Right forelimb (tissue), 1 donor: Measurements from ENCODE around the gene FAM174C.
"Not testable (repeated sequence)": the region's sequence is repeated elsewhere in the genome, so short reads cannot be mapped to it uniquely, and the experiment has no call there.

ENCODE experiments used
- DNase-seq: peaks from one replicate; pipeline ENCODE4 v3.0.0-alpha.2; 2018

The FAM174C gene

DNA sequence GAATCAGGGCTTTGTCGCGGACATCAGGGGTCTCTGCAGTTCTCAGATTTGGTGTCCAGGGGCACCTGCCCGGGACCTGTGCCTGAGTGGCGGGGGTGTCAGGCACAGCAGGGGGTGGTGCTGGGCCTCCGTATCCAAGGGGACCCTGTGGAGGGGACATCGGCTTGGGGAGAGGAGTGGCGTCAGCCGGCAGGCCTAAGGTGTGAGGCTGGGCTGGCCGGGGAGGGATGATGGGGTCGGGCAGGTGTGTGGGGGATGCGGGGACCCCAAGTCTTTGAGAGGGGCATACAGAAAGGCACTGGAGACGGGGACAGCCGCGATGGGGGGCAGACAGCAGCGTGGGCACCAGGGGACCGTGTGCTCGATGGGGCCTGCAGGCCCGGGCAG lies 12.9 kb downstream of the FAM174C start:
- DNase-seq = no peak

DNA sequence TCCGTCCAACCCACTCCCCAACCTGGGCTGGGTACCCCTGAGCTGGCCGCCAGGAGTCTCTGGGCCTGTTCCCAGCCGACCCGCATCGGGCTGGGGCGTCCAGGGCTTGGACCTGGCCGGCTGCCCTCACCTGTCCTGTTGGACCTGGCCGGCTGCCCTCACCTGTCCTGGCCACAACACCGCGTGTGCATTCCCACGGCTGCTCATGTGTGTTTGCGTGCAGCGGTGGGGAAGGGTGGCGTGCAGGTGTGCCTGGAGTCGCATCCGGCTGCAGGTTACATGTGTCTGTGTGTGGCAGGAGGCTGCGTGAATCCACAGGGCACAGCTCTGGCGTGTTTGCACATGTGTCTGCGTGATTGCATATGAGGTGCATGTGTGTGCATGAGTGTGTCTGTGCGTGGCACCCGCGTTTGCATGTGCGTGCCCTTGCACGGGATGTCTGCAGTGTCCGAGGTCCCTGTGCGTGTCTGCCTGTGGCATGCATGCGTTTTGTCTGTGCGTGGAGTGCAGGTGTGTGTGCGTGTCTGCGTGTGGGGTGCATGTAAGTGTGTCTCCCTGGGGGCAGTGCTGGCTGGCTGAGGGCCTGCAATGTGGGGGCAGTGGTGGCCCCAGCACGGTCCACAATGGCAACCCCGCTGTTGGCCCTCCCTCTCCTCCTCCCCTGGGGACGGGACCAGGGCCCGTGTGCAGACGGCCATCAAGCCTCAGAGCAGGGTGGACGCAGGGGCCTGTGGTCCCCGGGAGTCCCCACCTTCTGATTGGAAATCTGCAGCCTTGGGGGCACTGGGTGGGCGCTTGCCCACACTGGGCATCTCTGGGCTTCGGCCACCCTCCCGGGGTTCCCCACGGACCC lies 13.7 kb downstream of the FAM174C start:
- DNase-seq = no peak

DNA sequence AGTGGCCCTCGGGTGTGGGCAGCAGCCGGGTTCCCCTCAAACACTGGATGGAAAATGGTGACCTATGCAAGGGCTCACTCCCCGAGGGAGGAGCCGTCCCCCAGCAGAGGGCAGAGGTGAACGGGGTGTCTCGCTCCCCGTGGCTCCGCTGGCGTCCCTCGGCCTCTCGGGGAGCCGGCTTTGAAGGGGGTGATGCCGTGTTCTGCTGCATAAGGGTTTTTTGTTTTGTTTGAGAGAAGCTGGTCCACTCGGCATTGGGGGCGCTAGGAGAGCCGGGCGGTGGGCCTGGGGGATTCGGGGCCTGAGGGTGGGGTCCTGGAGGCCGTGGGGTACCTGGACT lies 14.3 kb downstream of the FAM174C start:
- no peak for DNase-seq

DNA sequence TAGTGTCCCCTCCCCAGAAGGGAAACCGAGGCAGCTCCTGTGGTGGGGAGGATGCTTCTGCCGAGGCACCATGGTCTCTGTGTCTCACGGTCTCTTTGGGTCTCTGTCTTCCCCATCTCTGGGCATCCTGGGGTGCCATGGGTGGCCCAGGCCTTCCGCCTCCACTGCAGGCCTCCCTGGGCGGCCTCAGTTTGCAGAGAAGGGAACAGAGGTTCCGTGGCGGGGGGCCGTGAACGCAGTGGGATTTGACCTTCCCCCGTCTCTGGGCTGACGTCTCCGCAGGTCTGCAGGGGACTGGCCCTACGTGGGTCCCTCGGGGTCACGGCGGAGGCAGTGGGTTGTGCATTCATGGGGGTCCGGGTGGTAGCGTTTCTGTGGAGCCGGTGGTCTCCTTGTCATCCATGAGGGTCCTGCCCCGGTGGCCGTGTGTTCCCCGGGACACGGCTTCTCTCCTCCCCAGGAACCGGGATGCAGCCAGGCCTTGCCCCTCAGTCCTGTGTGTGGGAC lies 14.9 kb downstream of the FAM174C start:
- DNase-seq = no peak

DNA sequence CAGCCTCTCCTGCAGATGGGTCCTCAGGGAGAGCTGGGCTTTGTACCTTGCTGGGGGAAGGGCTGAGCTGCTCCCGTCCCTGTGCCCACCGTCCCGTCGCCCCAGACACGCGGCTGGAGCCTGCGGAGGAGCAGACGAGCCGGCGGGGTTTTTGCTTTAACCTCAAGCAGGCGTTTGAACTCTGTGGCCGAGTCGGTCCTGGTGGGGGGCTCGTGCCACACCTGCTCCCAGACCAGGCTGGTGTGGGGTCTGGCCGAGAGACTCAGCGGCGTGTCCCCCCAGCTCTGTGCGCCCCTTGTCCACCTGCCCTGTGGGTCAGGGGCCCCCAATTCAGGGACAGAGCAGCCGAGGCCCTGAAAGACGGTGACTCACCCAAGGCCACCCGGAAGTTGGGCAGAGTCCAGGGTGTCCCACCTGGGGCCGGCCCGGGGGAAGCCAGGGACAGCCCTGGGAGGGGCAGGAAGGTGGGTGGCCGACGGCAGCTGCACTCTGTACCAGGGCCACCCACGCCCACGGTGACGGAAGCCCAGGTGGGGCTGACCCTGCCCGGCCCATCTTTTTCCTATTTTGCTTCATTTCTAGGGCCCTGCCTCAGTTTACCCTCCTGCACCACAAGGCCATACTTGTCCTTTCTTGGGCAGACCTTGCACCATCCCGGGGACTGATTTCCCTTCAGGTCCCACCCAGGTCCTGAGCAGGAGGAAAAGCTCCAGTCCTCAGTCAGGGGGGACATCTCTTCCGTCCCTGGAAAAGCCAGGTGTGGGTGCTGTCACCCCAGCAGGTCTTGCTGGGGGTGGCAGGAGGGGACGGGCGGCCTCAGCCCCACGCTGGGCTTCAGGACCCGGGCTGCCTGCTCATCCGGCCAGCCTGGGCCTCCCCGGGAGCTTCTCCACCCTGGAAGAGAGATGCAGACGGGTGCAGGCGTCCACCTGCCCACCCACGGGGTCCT lies 15.6 kb downstream of the FAM174C start:
- no peak for DNase-seq

DNA sequence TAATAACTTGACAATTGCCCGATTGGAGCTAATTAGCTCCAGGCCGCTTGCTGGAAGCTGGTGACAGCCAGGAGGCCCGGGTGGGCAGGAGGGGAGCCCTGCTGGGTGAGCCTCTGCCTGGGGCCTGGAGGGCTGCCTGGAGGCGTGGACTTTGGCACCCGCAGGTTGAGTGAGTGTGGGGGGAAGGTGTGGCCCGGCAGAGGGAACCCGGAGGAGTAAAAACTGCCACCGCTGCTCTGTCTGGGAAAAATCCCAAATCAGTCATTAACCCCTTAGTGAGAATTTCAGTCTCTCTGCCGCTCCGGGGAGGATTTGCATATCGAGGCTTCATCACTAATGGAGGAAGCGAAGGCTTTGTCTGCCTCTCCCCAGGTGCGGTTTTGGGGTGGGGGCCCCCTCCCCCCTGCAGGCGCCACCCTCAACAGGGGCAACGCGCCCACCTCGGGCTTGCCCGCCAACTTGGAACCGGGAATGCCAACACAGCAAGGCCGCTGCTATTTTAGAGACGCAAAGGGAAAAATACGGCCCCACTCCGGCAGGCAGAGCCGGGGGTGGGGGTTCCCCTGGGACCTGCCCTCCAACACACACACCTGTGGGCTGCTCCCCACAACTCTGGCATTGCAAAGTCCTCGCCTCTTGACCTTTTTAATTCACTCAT lies 16.6 kb downstream of the FAM174C start:
- no peak for DNase-seq

DNA sequence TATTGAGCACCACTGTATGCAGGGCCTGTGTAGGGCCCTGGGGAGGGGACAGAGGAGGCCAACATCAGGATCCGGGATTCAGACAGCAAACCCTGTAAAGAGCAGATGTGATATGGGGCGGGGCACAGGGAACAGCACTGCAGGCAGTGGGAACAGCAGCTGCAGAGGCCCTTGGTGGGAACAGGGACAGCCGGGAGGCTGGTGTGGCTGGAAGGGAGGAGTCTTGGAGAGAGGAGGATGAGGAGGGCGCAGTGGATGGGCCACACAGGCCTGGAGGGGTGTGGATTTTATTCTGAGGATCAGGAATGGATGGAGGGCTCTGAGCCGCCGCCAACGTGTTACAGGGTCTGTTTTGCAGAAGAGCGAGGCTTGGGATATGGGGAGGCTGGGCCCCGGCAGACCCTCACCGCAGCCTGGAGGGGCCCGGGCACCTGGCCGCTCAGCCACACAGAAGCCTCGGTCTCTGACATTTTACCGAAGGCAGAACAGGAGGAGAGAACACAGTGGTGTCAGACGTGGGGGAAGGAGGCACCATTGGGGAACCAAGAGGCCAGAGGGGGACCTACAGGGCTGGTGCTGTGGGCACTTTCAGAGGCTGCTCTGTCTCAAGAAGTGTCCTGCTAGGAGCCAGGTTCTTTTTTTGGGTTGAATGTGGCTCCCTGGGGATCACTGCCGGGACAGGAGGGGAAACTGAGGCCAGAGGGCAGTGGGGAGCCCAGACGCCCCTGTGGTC lies 17.3 kb downstream of the FAM174C start:
- DNase-seq = no peak

DNA sequence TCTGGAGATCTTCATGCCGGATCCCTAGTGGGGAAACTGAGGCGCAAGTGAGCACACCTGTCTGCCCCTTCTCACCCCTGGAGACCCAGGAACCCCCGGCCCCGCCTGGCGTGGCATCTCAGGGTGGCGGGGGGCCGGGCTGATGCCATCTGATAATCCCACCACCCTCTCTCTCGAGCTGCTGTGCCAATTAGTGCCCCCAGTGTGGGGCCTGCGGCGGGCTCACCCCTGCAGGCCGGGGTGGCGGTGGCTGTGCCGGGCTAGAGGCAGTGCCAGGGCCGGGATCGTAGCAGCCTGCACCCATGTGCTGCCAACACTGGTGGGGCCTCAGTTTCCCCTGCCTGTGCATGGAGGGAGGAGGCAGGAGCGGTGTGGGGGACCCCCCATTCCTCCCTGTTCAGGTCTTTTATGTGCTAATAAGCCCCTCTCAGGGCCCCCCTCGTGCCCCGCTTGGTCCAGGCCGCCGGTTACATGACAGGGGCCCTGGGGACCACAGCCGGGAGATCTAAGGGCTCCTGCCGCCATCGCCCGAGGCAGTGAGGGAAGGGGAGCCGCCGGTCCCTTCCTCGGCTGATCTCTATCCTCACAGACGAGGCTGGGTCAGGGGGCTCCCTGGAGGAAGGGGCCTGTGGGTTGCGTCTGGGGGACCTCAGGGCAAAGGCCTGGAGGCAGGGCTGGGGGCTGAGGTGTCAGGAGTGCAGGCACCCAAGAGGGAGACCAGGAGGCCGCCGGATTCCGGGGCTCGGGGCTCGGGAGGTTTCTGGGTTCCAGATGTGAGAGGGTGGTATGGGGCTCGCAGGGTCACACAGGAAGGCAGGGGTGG lies 18.7 kb downstream of the FAM174C start:
- no peak for DNase-seq

DNA sequence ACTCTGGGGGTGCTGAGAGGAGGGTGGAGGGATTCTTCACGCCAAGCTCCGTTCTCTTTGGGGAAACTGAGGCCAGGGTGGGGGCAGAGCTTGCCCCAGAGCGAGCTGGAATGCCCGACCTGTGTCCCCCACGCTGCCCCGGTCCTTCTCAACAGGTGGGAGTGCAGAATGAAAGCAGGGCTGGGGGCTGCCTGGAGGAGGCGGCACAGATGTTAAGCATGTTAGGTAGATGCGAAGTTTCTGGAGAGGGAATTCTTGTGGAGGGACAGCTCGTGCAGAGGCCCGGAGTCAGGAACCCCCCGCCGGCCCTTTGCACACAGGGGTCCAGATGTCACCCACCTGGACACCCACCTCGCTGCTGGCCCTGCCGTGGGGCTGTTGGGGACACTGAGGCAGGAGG lies 19.4 kb downstream of the FAM174C start:
- DNase-seq = no peak

DNA sequence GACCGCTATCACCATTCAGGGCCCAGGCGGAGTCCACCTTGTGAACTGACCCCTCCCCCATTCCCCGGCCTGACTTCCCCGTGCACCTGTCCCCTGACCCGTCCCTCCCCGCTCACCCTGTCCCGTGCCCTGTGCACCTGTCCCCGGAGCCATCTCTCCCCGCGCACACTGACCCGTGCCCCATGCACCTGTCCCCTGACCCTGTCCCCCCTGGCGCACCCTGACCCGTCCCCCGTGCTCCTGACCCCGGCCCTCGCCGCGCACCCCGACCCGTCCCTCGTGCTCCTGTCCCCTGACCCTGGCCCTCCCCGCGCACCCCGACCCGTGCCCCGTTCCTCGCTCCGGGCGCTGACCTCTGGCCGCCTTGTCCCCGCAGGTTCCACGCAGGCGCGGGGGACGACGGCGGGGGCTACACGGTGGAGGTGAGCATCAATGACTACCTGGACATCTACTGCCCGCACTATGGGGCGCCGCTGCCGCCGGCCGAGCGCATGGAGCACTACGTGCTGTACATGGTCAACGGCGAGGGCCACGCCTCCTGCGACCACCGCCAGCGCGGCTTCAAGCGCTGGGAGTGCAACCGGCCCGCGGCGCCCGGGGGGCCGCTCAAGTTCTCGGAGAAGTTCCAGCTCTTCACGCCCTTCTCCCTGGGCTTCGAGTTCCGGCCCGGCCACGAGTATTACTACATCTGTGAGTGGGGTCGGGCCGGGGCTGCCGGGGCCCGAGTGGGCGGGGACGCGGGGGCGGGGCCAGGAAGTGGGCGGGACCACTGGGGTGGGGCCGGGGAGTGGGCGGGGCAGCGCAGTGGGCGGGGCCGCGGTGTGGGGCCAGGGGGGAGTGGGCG lies 20.1 kb downstream of the FAM174C start:
- no peak for DNase-seq

DNA sequence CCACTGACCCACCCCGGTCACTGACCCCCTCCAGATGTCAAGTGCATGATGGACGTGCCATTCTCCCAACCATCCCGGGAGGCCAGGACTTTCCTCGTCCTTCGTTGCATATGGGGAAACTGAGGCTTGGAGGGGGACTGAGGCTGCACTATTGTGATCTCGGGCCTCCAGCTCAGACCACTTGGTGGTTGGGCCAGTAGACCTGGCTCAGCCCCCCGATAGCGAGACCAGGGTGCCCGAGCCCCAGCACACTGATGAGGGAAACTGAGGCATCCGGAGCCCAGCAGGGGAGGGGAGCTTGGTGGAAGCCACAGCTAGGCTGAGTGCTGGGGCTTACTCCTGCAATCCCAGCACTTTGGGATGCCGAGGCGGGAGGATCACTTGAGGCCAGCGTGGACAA lies 20.7 kb downstream of the FAM174C start:
- DNase-seq = no peak

DNA sequence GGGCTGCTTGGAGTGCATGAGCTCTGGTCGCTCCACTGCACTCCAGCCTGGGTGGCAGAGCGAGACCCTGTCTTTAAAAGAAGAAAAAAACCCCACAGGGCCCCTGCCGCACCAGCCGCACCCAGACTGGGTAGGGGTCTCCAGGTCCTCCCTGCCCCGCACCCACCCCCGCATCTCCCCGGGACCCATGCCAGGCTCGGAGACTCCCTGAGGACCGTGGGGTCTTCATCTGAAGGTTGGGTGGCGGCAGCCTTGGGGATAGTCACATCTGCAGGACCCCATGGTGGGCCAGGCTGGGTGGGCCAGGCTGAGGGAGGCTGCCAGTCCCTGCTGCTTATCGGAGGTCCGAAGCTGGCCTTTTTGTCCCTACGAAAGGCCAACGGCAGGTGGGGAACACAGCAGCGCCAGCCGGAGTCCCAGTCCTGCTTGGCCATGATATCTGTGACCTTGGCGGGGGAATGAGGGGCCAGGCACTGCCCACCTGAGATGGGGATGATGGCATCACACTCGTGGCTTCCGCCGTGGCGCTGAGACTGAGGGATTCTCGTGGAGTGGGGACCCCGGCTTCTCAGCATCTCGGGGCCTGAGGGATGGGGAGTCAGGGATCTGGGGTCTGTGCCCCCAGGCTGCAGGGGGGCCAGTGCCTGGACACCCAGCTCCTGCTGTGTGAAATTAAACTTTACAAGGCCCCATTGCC lies 21.4 kb downstream of the FAM174C start:
- no peak for DNase-seq

DNA sequence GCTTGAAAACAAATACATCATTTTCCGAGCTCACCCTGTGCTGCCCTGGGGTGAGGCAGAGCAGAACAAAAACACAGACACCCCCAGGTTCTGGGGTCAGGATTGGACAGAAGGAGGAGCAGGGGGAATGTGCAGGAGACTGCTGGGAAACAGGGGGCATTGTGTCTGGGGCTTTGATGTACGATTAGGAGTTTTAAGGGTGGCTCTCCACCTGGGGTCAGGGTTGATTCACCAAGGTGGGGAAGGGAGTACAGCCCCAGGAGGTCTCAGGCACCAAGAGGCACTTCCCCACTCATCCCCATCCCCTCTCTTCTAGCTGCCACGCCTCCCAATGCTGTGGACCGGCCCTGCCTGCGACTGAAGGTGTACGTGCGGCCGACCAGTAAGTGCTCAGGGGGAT lies 22.9 kb downstream of the FAM174C start:
- DNase-seq = no peak

DNA sequence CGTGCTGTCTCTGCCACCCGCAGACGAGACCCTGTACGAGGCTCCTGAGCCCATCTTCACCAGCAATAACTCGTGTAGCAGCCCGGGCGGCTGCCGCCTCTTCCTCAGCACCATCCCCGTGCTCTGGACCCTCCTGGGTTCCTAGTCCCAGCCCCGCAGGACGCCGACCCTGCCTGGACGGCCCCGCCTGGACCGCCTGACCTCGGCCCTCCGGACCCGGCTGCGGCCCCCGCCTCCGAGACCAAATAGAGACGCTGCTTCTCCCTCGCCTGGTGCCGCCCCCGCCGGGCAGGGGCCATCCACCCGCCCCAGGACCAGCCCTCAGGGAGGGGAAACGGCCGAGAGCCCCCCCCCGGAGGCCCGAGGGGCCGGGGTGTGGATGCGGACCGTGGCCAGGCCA lies 24.5 kb downstream of the FAM174C start:
- DNase-seq = no peak

DNA sequence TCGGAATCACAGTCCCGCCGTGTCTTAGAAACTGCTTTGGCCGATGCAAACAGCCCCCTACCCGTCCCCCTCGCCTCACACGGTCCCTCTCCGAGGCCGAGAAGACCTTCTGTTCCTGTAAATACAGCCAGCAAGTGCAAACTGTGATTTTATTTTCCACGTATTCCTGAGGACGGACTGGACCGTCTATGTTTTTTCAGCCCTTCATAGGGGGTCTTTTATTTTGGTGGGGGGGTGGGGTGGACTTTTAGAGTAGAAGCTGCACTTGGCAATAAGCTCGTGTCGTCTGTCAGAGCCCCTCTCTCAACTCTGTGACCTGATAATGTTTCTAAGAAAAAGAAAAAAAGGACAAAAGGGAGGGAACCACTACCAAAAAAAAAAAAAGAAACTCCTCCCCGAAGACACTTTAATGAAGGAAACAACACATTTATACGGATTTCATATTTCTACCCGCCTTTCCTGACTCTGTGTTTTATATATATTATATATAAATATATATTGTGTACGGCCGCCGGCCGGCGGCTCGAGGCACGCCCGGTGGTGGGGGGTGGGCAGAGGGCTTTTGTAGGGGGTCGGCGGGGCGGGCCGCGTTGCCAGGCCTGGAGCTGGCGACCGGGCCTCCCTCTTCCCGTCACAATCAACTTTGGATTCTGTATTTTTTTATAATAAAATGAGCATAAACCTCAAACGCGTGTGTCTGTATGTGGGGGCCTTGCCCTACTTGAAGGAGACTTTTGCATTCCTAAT lies 25.6 kb downstream of the FAM174C start:
- no peak for DNase-seq

DNA sequence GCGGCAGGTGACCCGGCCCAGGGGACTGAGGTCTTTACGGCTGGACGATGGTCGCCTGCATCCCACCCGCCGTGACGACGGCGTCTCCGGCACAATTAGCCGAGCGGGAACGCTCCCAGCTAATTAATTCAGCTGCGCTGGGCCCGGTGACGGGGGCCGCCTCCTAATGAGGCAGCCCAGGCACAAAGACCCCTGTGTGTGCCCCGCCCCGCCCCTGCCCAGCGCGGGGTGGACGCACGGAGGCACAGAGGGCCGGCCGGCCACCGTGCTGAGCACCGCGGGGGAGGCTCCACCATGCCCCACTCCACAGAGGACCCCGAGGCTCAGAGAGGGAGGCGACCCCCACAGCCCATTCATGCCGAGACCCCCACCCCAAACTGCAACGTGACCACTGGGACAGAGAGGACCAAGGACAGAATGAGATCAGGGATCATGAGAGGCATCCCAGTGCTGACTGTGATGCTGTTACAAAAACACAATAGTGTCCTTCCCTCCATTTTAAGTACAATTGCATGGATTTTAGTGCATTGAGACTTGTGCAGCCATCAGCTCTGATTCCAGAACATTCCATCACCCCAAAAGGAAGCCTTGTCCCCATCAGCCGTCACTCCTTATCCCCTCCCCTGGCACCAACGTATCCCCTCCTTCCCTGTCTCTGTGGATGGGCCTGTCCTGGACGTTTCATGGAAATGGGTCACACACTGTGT lies 27.4 kb downstream of the FAM174C start:
- DNase-seq = no peak

DNA sequence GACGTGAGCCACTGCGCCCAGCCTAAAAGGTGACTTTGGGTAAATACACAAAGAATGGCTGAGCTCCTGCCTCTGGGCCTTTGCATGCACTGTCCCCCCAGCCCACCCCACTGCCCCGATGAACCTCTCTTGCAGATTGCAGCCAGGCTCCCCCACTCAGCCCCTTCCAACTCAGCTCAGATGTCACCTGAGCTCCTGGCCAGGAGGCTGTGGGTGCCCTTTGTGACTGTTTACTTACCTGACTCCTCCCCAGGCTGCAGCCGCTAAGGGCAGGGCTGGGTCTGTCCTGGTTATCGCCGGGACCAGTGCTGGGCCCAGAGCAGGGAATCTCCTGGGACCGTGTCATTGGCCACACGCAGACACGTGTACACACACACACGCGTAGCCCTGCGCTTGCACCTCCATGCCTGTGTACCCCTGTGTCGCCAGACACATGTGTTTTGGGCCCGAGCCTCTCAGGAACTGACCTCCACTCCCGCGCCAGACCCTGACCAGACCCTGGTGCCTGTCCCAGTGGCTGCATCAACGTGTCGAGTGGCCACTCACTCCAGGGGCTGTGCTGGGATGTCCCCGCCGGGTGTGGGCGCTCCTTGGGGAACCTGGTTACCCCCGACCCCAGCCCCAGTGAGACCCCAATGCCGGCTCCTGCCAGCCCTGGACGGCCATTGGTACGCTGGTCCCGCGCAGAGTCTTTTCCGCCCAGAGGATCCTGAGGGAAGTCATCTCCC lies 29.0 kb downstream of the FAM174C start:
- no peak for DNase-seq

DNA sequence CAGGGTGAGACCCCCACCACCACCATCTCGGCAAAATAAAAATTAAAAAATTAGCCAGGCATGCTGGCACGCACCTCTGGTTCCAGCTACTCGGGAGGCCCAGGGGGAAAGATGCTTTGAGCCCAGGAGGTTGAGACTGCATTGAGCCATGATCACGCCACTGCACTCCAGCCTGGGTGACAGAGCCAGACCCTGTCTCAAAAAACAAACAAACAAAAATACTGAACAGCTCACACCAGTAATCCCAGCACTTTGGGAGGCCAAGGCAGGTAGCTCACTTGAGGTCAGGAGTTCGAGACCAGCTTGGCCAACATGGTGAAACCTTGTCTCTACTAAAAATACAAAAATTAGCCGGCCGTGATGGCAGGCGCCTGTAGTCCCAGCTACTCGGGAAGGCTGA lies 30.0 kb downstream of the FAM174C start:
- DNase-seq = not testable (repeated sequence)
